Kidney capillary endothelial cell (primary cell): ENCODE measurements around the gene UNC93A.
"Not testable (repeated sequence)": the region's sequence is repeated elsewhere in the genome, so short reads cannot be mapped to it uniquely, and the experiment has no call there.

Experiments used
- DNase-seq: peaks from one replicate; pipeline ENCODE4 v3.0.0-alpha.2; 2018; ENCODE audit warnings: low spot score

The UNC93A gene

GRCh38 chr6:167270499-167271311, 20.4 kb upstream of the UNC93A start:
- DNase-seq = no peak

GRCh38 chr6:167272151-167272550, 19.0 kb upstream of the UNC93A start:
- DNase-seq = no peak

GRCh38 chr6:167272696-167273379, 18.3 kb upstream of the UNC93A start:
- no peak for DNase-seq

- no peak for DNase-seq
Measured at GRCh38 chr6:167274270-167274669, 16.8 kb upstream of the UNC93A start.

GRCh38 chr6:167275001-167275400, 16.1 kb upstream of the UNC93A start:
- no peak for DNase-seq

GRCh38 chr6:167275436-167275835, 15.7 kb upstream of the UNC93A start:
- no peak for DNase-seq

GRCh38 chr6:167276772-167277533, 14.2 kb upstream of the UNC93A start:
- no peak for DNase-seq

GRCh38 chr6:167278173-167278940, 12.8 kb upstream of the UNC93A start:
- DNase-seq = not testable (repeated sequence)

GRCh38 chr6:167279766-167280446, 11.2 kb upstream of the UNC93A start:
- no peak for DNase-seq

- DNase-seq = not testable (repeated sequence)
Measured at GRCh38 chr6:167280466-167280865, 10.6 kb upstream of the UNC93A start.

GRCh38 chr6:167282165-167282564, 8.9 kb upstream of the UNC93A start:
- no peak for DNase-seq

- not testable (repeated sequence) for DNase-seq
Measured at GRCh38 chr6:167284565-167284964, 6.5 kb upstream of the UNC93A start.

GRCh38 chr6:167285077-167285770, 5.9 kb upstream of the UNC93A start:
- no peak for DNase-seq

- no peak for DNase-seq
Measured at GRCh38 chr6:167287513-167288048, 3.5 kb upstream of the UNC93A start.

GRCh38 chr6:167288591-167289225, 2.4 kb upstream of the UNC93A start:
- DNase-seq = peak; percentile 38

GRCh38 chr6:167289291-167289690, 1.8 kb upstream of the UNC93A start:
- DNase-seq = not testable (repeated sequence)

GRCh38 chr6:167291623-167292300, 647 bp downstream of the UNC93A start:
- DNase-seq = no peak

GRCh38 chr6:167292301-167293087, 1.4 kb downstream of the UNC93A start:
- no peak for DNase-seq
